Epithelial cell of esophagus (primary cell): ENCODE measurements around the gene MAP3K10.
"Not testable (repeated sequence)": the region's sequence is repeated elsewhere in the genome, so short reads cannot be mapped to it uniquely, and the experiment has no call there.

ENCODE experiments used
- DNase-seq: peaks from one replicate; pipeline ENCODE4 v3.0.0; 2010; ENCODE audit warnings: low read depth
- H3K4me3 ChIP-seq: 2 replicates; pipeline ENCODE4 v1.5.1; 2011; ENCODE audit warnings: mild to moderate bottlenecking, low read length, control low read depth
- CTCF ChIP-seq: IDR thresholded peaks from 2 replicates; pipeline ENCODE4 v1.5.1; 2011; ENCODE audit warnings: low read depth, mild to moderate bottlenecking, low read length, control low read depth, inconsistent platforms; ENCODE audit not compliant: insufficient read depth; ENCODE audit errors: missing control alignments

The MAP3K10 gene

GRCh38 chr19:40162104-40162503, 29.1 kb upstream of the MAP3K10 start:
- no peak for DNase-seq
- no peak for TF ChIP-seq CTCF
- no peak overlapping the region for H3K4me3 ChIP-seq

DNA sequence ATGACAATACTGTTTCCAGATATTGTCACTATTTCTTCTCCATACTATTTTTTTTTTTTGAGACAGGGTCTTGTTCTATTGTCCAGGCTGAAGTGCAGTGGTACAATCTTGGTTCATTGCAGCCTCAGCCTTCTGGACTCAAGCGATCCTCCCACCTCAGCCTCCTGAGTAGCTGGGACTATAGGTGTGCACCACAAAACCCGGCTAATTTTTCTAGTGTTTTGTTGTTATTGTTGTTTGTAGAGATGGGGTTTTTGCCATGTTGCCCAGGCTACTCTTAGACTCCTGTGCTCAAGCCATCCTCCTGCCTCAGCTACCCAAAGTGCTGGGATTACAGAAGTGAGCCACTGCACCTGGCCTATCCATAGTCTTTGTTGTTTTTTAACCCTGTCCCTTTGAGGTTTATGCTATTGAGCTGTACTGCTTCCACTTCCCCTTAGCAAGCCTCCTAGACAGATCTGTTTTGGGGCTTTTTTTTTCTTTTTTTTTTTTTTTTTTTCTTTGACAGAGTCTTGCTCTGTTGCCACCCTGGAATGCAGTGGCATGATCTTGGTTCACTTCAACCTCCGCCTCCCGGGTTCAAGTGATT, 27.6 kb upstream of the MAP3K10 start:
- no peak for DNase-seq

DNA sequence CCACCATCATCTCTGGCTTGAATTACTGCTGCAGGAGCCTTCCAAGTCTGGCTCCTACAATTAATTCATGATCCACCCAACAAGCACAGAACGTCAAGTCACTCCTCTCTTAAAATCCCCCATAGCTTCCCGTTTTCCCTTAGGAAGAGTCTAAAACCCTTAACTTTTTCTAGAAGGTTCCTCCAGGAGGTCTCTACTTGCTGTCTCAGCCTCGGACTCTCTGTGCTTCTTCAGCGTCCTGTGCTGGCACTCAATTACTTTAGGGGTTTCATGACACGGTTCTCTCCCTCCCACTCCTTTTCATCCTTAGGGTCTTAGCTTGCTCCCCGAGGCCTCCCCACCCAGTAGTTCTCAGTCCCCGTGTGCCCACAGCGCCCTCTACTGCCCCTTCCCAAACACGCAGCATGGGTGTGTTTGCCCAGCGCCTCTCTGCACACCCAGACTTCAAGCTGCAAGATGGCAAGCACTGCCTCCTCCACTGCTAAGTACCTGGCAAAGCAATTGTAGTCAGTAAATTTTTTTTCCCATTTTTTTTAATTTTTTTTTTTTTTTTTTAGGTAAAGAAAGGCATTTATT, 25.8 kb upstream of the MAP3K10 start:
- peak; percentile 43 for DNase-seq
- no peak overlapping the region for H3K4me3 ChIP-seq
- peak; percentile 64 for TF ChIP-seq CTCF

More for the DNA sequence above, 27.6 kb upstream of the MAP3K10 start:
- TF ChIP-seq CTCF = no peak
- H3K4me3 ChIP-seq = no peak overlapping the region

GRCh38 chr19:40169482-40170302, 21.5 kb upstream of the MAP3K10 start:
- not testable (repeated sequence) for H3K4me3 ChIP-seq, DNase-seq

GRCh38 chr19:40170303-40170989, 20.8 kb upstream of the MAP3K10 start:
- not testable (repeated sequence) for H3K4me3 ChIP-seq, DNase-seq

- H3K4me3 ChIP-seq, DNase-seq: not testable (repeated sequence)
These were observed 19.9 kb upstream of the MAP3K10 start for GRCh38 chr19:40171293-40171692.

- no peak for TF ChIP-seq CTCF
- H3K4me3 ChIP-seq = no peak overlapping the region
- DNase-seq = peak; percentile 89
These were observed 17.1 kb upstream of the MAP3K10 start for GRCh38 chr19:40174092-40174491.

DNA sequence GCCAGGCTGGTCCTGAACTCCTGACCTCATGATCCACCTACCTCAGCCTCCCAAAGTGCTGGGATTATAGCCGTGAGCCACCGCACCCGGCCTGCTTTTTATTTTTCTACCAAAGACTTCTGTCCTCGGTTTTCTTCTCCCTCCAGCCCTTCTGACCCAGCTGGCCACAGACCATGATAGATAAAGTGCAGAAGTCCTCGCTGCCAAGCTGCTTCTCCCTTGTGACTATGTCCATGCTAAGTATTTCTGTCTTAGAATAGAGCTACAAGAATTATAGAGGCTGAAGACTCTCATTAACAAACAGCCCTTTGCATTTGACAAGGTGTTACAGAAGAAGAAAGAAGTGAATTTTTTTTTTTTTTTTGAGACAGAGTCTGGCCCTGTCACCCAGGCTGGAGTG, 15.4 kb upstream of the MAP3K10 start:
- no peak for TF ChIP-seq CTCF
- DNase-seq = no peak
- no peak overlapping the region for H3K4me3 ChIP-seq
